PC-3 (cell line): Measurements from ENCODE around the gene LYZL1.

Experiments used
- EZH2phosphoT487 ChIP-seq: fragments of 300-600 bp; sonication (generic); IDR thresholded peaks from 2 replicates; pipeline ENCODE4 v1.6.1; 2018; ENCODE audit warnings: mild to moderate bottlenecking, antibody characterized with exemption, low read length, borderline replicate concordance
- TF ChIP-seq, protein P1 (sequence below): fragments of 300-600 bp; sonication (generic); conservative IDR thresholded peaks from 2 replicates; pipeline ENCODE4 v1.5.1; 2017; ENCODE audit warnings: antibody characterized with exemption, low read depth, mild to moderate bottlenecking, low read length

- TF ChIP-seq, protein P1, sequence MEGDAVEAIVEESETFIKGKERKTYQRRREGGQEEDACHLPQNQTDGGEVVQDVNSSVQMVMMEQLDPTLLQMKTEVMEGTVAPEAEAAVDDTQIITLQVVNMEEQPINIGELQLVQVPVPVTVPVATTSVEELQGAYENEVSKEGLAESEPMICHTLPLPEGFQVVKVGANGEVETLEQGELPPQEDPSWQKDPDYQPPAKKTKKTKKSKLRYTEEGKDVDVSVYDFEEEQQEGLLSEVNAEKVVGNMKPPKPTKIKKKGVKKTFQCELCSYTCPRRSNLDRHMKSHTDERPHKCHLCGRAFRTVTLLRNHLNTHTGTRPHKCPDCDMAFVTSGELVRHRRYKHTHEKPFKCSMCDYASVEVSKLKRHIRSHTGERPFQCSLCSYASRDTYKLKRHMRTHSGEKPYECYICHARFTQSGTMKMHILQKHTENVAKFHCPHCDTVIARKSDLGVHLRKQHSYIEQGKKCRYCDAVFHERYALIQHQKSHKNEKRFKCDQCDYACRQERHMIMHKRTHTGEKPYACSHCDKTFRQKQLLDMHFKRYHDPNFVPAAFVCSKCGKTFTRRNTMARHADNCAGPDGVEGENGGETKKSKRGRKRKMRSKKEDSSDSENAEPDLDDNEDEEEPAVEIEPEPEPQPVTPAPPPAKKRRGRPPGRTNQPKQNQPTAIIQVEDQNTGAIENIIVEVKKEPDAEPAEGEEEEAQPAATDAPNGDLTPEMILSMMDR: no peak
- no peak for TF ChIP-seq EZH2phosphoT487
Observed at GRCh38 chr10:29279779-29280487, 8.9 kb upstream of the LYZL1 start.
